K562 (cell line): Measurements from ENCODE around the gene UBA52. TPM values are rescaled to one million over a fixed set of nuclear protein-coding genes. Genes with fewer than 3 reads are reported as not detected.

Source experiments
- BHLHE40 ChIP-seq: IDR thresholded peaks from 2 replicates; pipeline ENCODE4 v1.6.1; 2011; ENCODE audit warnings: low read length, improper control_type of control experiment
- HNRNPUL1 ChIP-seq: fragments of 200-400 bp; formaldehyde crosslinking; IDR thresholded peaks from 2 replicates; pipeline ENCODE4 v1.6.1; 2017; ENCODE audit warnings: low read length
- KLF1 ChIP-seq: fragments of 450-650 bp; IDR thresholded peaks from 2 replicates; pipeline ENCODE4 v1.6.1; 2016; ENCODE audit warnings: missing genetic modification characterization, missing compliant biosample characterization
- SIN3B ChIP-seq: fragments of 450-650 bp; IDR thresholded peaks from 2 replicates; pipeline ENCODE4 v1.6.1; 2017; ENCODE audit warnings: low read depth, mild to moderate bottlenecking, moderate library complexity
- ZNF217 ChIP-seq: sonication (generic); formaldehyde crosslinking; IDR thresholded peaks from 2 replicates; pipeline ENCODE4 v1.8.0; 2022; ENCODE audit warnings: mild to moderate bottlenecking, missing genetic modification reagents
- ZNF263 ChIP-seq: sonication (generic); formaldehyde crosslinking; IDR thresholded peaks from 2 replicates; pipeline ENCODE4 v1.8.0; 2022; ENCODE audit warnings: mild to moderate bottlenecking, missing genetic modification reagents, borderline replicate concordance
- ZNF274 ChIP-seq: IDR thresholded peaks from 2 replicates; pipeline ENCODE4 v1.6.1; 2011; ENCODE audit warnings: low read depth, mild to moderate bottlenecking, low read length, moderate library complexity, borderline replicate concordance
- ZNF431 ChIP-seq: sonication (generic); formaldehyde crosslinking; IDR thresholded peaks from 2 replicates; pipeline ENCODE4 v1.8.0; 2022; ENCODE audit warnings: mild to moderate bottlenecking, missing genetic modification reagents
- ZNF668 ChIP-seq: fragments of 250-450 bp; sonication (Bioruptor Pico); IDR thresholded peaks from 2 replicates; pipeline ENCODE4 v1.8.0; 2022; ENCODE audit warnings: mild to moderate bottlenecking, inconsistent platforms
- polyA plus RNA-seq, 8 experiments: library from polyadenylated mRNA; depleted of rRNA in 4 of 8; stranded (reverse) in 5 of 8; unstranded in 3 of 8; fragments of >200 nt; fragmentation: Nextera tagmentation in 2 of 8; fragmentation: Illumina TruSeq in 1 of 8; extraction: Ambion mirVana in 2 of 8; extraction: Trizol in 1 of 8; gene quantifications; 2 replicates each; pipeline versions ENCODE4 v1.2.1 to v1.2.3, GENCODE V29; 2011 to 2014; ENCODE audit warnings: inconsistent platforms in 1 of 8, missing spikeins in 1 of 8
- total RNA-seq, 7 experiments: library from RNA; depleted of rRNA in 6 of 7; stranded (reverse); fragments of >200 nt in 6 of 7; fragmentation: Illumina TruSeq in 2 of 7; extraction: Trizol in 2 of 7; gene quantifications; 2 replicates each; pipeline versions ENCODE4 v1.2.1 to v1.2.3, GENCODE V29; 2011 to 2021; ENCODE audit warnings: low replicate concordance in 1 of 7
- TF ChIP-seq, protein P1 (sequence below), 2 experiments: fragments of 450-650 bp; IDR thresholded peaks; 2 replicates each; pipeline ENCODE4 v1.6.1; 2016
- TF ChIP-seq, protein P2 (sequence below): fragments of 450-650 bp; conservative IDR thresholded peaks from 2 replicates; pipeline ENCODE4 v1.6.1; 2016; ENCODE audit warnings: missing genetic modification characterization, low read depth, mild to moderate bottlenecking, control low read depth, missing compliant biosample characterization
- TF ChIP-seq, protein P3 (sequence below): fragments of 250-450 bp; sonication (Bioruptor Pico); IDR thresholded peaks from 2 replicates; pipeline ENCODE4 v1.4.0; 2020; ENCODE audit warnings: mild to moderate bottlenecking, moderate library complexity
- TF ChIP-seq, protein P4 (sequence below), 2 experiments: fragments of 450-650 bp in 1 of 2; sonication (generic) in 1 of 2; formaldehyde crosslinking in 1 of 2; IDR thresholded peaks; 2 replicates each; pipeline versions ENCODE4 v1.7.1 to v1.9.0; 2016 to 2022; ENCODE audit warnings: inconsistent platforms in 1 of 2, mild to moderate bottlenecking in 1 of 2, missing genetic modification reagents in 1 of 2

UBA52 gene
- total and polyA plus RNA-seq, 9 of the 15 experiments (the other 6 are each of a cell fraction or from before 2014, with no cell fraction given) = 1,110 to 2,751 (median 1,733) TPM

DNA sequence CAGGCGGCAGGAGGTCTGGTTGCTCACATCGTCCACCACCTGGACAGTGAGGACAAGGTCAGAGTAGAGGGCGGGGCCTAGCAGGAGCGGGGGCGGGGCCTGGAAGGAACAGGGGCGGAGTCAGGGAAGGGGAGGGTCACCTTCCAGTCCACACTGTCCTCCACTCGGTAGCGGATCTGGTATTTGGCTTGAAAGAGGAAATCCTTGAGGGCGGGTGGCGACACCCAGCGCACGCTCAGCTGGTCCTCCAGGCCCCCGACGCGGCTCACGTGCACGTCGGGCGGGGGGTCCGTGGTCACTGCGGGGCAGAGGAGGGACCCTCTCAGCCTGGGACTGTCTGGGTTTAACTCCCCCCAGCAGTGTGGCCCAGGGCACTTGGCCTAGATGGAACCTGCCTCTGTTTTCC, 25.1 kb downstream of the UBA52 start (continued):
- TF ChIP-seq ZNF431 (CRISPR knock-in tag) = no peak
- no peak for TF ChIP-seq ZNF217
- TF ChIP-seq, protein P1, sequence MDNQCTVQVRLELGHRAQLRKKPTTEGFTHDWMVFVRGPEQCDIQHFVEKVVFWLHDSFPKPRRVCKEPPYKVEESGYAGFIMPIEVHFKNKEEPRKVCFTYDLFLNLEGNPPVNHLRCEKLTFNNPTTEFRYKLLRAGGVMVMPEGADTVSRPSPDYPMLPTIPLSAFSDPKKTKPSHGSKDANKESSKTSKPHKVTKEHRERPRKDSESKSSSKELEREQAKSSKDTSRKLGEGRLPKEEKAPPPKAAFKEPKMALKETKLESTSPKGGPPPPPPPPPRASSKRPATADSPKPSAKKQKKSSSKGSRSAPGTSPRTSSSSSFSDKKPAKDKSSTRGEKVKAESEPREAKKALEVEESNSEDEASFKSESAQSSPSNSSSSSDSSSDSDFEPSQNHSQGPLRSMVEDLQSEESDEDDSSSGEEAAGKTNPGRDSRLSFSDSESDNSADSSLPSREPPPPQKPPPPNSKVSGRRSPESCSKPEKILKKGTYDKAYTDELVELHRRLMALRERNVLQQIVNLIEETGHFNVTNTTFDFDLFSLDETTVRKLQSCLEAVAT (IDR thresholded peaks at IDR 0.05) = no peak
- TF ChIP-seq, protein P2, sequence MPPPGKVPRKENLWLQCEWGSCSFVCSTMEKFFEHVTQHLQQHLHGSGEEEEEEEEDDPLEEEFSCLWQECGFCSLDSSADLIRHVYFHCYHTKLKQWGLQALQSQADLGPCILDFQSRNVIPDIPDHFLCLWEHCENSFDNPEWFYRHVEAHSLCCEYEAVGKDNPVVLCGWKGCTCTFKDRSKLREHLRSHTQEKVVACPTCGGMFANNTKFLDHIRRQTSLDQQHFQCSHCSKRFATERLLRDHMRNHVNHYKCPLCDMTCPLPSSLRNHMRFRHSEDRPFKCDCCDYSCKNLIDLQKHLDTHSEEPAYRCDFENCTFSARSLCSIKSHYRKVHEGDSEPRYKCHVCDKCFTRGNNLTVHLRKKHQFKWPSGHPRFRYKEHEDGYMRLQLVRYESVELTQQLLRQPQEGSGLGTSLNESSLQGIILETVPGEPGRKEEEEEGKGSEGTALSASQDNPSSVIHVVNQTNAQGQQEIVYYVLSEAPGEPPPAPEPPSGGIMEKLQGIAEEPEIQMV (tag) = peak; percentile 56; the same call in 1 of the 2 replicates
- peak; percentile 98 for TF ChIP-seq BHLHE40
- TF ChIP-seq ZNF263 (CRISPR knock-in tag) = no peak
- TF ChIP-seq, protein P3, sequence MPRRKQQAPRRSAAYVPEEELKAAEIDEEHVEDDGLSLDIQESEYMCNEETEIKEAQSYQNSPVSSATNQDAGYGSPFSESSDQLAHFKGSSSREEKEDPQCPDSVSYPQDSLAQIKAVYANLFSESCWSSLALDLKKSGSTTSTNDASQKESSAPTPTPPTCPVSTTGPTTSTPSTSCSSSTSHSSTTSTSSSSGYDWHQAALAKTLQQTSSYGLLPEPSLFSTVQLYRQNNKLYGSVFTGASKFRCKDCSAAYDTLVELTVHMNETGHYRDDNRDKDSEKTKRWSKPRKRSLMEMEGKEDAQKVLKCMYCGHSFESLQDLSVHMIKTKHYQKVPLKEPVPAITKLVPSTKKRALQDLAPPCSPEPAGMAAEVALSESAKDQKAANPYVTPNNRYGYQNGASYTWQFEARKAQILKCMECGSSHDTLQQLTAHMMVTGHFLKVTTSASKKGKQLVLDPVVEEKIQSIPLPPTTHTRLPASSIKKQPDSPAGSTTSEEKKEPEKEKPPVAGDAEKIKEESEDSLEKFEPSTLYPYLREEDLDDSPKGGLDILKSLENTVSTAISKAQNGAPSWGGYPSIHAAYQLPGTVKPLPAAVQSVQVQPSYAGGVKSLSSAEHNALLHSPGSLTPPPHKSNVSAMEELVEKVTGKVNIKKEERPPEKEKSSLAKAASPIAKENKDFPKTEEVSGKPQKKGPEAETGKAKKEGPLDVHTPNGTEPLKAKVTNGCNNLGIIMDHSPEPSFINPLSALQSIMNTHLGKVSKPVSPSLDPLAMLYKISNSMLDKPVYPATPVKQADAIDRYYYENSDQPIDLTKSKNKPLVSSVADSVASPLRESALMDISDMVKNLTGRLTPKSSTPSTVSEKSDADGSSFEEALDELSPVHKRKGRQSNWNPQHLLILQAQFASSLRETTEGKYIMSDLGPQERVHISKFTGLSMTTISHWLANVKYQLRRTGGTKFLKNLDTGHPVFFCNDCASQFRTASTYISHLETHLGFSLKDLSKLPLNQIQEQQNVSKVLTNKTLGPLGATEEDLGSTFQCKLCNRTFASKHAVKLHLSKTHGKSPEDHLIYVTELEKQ (CRISPR knock-in tag) = no peak
- no peak for TF ChIP-seq SIN3B
- TF ChIP-seq KLF1 (tag) = no peak
- no peak for TF ChIP-seq ZNF274
- no peak for TF ChIP-seq HNRNPUL1
- TF ChIP-seq, protein P4, sequence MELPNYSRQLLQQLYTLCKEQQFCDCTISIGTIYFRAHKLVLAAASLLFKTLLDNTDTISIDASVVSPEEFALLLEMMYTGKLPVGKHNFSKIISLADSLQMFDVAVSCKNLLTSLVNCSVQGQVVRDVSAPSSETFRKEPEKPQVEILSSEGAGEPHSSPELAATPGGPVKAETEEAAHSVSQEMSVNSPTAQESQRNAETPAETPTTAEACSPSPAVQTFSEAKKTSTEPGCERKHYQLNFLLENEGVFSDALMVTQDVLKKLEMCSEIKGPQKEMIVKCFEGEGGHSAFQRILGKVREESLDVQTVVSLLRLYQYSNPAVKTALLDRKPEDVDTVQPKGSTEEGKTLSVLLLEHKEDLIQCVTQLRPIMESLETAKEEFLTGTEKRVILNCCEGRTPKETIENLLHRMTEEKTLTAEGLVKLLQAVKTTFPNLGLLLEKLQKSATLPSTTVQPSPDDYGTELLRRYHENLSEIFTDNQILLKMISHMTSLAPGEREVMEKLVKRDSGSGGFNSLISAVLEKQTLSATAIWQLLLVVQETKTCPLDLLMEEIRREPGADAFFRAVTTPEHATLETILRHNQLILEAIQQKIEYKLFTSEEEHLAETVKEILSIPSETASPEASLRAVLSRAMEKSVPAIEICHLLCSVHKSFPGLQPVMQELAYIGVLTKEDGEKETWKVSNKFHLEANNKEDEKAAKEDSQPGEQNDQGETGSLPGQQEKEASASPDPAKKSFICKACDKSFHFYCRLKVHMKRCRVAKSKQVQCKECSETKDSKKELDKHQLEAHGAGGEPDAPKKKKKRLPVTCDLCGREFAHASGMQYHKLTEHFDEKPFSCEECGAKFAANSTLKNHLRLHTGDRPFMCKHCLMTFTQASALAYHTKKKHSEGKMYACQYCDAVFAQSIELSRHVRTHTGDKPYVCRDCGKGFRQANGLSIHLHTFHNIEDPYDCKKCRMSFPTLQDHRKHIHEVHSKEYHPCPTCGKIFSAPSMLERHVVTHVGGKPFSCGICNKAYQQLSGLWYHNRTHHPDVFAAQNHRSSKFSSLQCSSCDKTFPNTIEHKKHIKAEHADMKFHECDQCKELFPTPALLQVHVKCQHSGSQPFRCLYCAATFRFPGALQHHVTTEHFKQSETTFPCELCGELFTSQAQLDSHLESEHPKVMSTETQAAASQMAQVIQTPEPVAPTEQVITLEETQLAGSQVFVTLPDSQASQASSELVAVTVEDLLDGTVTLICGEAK (IDR thresholded peaks at IDR 0.05) = peak; percentile 67
- TF ChIP-seq, protein P4 (CRISPR knock-in tag; IDR thresholded peaks at IDR 0.05) = no peak
- TF ChIP-seq ZNF668 (CRISPR knock-in tag) = no peak
